IMR-90 (cell line): ENCODE results near the gene TSHZ3.

Experiments used
- RAD21 ChIP-seq: IDR thresholded peaks from 2 replicates; pipeline ENCODE4 v1.6.1; 2012; ENCODE audit warnings: low read length, improper control_type of control experiment
- TF ChIP-seq, protein P1 (sequence below): conservative IDR thresholded peaks from 2 replicates; pipeline ENCODE4 v1.5.1; 2012; ENCODE audit warnings: mild to moderate bottlenecking, low read depth, low read length, improper control_type of control experiment

DNA sequence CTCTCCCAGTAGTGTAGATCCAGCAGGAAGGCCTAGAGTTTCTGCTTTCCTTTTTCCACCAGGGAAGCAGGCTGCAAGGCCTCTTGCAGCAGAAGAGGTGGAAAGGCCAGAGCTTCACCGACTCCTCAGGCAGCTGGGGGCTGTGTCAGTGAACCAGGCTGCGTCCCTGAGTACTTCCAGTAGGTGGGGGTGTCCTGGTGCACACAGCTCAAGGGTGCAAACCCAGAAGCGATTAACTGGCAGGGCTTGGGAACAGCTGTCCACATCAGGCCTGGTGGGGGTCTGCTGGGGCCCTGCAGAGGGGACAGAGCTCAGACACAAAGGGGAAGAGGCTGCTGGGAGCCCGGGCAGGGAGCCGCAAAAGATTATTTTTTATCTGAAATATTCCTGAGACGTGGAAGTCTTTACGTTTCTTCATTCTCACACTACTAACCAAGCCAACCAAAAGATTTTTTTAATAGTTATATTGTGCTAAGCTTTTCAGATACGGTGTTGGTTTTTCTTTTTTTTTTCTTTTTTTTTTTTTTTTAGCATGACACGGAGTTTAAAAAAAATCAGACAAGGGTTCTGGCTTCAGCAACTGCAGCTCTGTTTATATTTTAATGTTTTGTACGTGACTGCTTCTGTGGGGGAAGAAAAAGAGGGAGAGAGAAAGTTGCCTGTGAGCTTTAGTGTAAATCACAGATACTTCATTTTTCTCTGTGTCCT lies 11.0 kb downstream of the TSHZ3 start:
- peak; percentile 62 for TF ChIP-seq RAD21
- TF ChIP-seq, protein P1, sequence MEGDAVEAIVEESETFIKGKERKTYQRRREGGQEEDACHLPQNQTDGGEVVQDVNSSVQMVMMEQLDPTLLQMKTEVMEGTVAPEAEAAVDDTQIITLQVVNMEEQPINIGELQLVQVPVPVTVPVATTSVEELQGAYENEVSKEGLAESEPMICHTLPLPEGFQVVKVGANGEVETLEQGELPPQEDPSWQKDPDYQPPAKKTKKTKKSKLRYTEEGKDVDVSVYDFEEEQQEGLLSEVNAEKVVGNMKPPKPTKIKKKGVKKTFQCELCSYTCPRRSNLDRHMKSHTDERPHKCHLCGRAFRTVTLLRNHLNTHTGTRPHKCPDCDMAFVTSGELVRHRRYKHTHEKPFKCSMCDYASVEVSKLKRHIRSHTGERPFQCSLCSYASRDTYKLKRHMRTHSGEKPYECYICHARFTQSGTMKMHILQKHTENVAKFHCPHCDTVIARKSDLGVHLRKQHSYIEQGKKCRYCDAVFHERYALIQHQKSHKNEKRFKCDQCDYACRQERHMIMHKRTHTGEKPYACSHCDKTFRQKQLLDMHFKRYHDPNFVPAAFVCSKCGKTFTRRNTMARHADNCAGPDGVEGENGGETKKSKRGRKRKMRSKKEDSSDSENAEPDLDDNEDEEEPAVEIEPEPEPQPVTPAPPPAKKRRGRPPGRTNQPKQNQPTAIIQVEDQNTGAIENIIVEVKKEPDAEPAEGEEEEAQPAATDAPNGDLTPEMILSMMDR, result peak; percentile 69
